ENCODE data around the gene CELF6.

The CELF6 gene

DNA sequence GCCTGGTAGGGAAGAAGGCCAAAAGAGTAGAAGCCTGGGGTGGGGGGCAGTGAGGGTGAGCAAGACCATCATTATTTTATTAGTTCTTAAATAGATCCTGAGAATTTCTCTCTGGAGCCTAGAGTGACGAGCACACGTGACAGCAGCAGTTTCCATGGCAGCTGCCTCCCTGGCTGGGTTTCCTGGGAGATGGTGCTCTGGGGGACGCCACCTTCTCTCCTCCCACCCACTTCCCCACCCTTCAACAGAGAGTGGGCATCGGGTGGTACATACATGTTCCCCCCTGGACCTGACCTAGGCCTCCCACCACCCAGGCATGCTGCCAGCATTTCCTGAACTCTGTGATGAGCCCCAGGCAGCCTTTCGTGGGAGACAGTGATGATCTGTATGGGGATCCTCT is 12.9 kb downstream of the CELF6 start:
- H3K36me3 ChIP-seq (ENCODE audit: control insufficient read depth in 4 of 4, insufficient read depth in 4 of 4, low read length in 3 of 4) = peaks cover 0 to 2% (median 0%) of the 10 kb centered on the region in 4 experiments
- DNase-seq = no peak
- peaks cover 0 to 5% (median 5%) of the 10 kb centered on the region in 4 experiments for H3K4me1 ChIP-seq (ENCODE audit: control extremely low read depth in 1 of 4, control insufficient read depth in 4 of 4, insufficient read depth in 4 of 4, low read length in 3 of 4)
- H3K27me3 ChIP-seq (replicated peaks in 2 of 5; ENCODE audit: control insufficient read depth in 4 of 5, insufficient read depth in 5 of 5, low read length in 4 of 5) = no peaks in the 10 kb centered on the region
- ChIA-PET CTCF (no interaction called here), POLR2A (no interaction called here)
- no peaks in the 10 kb centered on the region for H3K9me3 ChIP-seq (ENCODE audit: control extremely low read depth in 1 of 5, control insufficient read depth in 4 of 5, insufficient read depth in 2 of 5, low read depth in 1 of 5, low read length in 4 of 5)
- 85% methylated on average over 4 of the region's 5 CpGs for WGBS (ENCODE audit: insufficient coverage)
- no peak overlapping the region for H3K4me3 ChIP-seq (ENCODE audit: control insufficient read depth in 1 of 7, extremely low read depth in 1 of 7, insufficient read depth in 4 of 7, low read depth in 2 of 7, low read length in 6 of 7)
- H3K27ac ChIP-seq (ENCODE audit: insufficient read depth in 1 of 2, low read depth in 1 of 2, low read length in 2 of 2, poor library complexity in 1 of 2, severe bottlenecking in 2 of 2) = no peak overlapping the region

DNA sequence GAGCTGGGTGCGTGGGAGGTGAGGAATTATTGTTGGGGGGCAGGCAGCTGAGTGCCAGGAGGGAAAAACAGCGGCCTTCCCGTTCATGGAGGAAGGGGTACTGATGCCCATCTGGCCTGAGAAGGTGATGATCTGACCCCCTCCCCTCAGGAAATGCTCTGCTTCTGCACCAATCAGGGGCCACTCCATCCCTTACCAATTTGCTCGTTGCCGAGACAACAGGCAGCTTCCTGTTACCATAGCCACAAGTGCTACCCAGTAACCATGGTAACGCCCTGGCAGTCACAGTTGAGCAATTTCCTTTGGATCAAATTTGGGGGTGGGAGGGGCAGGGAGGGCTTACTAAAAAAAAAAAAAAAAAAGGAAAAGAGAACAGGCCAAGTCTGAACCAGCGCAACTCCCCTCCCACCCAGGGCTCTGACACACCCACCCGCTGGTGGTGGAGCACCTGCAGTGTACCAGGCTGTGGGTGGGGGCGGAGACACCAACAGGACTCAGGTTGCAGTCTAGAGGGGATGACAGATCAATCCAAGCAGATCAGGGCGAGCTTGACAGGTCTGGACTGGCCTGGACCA is 13.7 kb downstream of the CELF6 start:
- ChIA-PET POLR2A (interaction anchor here (0.6 kb wide), 1 partner anchor 96 kb away, joined by 3 read pairs; no protein-coding TSS in a partner anchor), CTCF (no interaction called here)
- Histone ChIP-seq H3K27ac (ENCODE audit: insufficient read depth in 1 of 2, low read depth in 1 of 2, low read length in 2 of 2, poor library complexity in 1 of 2, severe bottlenecking in 2 of 2) (peak overlapping the region in 1 of 2 experiments; percentile 14), H3K4me3 (ENCODE audit: control insufficient read depth in 1 of 7, extremely low read depth in 1 of 7, insufficient read depth in 4 of 7, low read depth in 2 of 7, low read length in 6 of 7) (no peak overlapping the region), H3K36me3 (ENCODE audit: control insufficient read depth in 4 of 4, insufficient read depth in 4 of 4, low read length in 3 of 4) (peaks cover 0 to 2% (median 0%) of the 10 kb centered on the region in 4 experiments), H3K9me3 (ENCODE audit: control extremely low read depth in 1 of 5, control insufficient read depth in 4 of 5, insufficient read depth in 2 of 5, low read depth in 1 of 5, low read length in 4 of 5) (no peaks in the 10 kb centered on the region), H3K4me1 (ENCODE audit: control extremely low read depth in 1 of 4, control insufficient read depth in 4 of 4, insufficient read depth in 4 of 4, low read length in 3 of 4) (peaks cover 0 to 5% (median 5%) of the 10 kb centered on the region in 4 experiments), H3K27me3 (replicated peaks in 2 of 5; ENCODE audit: control insufficient read depth in 4 of 5, insufficient read depth in 5 of 5, low read length in 4 of 5) (no peaks in the 10 kb centered on the region)
- DNase-seq = peak; percentile 89 to 94 (median 93)
- 53% methylated on average over 5 of the region's 10 CpGs for WGBS (ENCODE audit: insufficient coverage)

DNA sequence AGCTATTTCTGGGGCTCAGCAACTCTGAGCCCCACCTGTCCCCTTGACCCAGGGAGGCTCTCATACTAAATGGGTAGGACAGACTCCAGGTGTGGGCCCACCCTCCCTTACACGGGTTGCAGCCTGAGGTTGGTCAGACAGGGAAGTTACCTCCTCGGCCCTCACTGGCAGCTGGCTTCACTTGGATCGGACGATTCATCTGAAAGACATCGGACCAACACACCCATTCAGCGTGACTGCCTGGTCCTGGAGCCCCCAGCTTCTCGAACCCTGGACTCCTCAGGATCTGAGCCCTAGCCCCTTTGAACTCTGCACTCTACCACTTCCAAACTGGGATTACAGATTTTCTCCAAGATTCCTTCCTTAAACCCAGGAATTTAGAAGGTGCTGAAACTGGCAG is 15.4 kb downstream of the CELF6 start:
- H3K9me3 ChIP-seq (ENCODE audit: control extremely low read depth in 1 of 5, control insufficient read depth in 4 of 5, insufficient read depth in 2 of 5, low read depth in 1 of 5, low read length in 4 of 5) = no peaks in the 10 kb centered on the region
- H3K4me1 ChIP-seq (ENCODE audit: control extremely low read depth in 1 of 4, control insufficient read depth in 4 of 4, insufficient read depth in 4 of 4, low read length in 3 of 4) = peaks cover 0 to 5% (median 5%) of the 10 kb centered on the region in 4 experiments
- no peaks in the 10 kb centered on the region for H3K27me3 ChIP-seq (replicated peaks in 2 of 5; ENCODE audit: control insufficient read depth in 4 of 5, insufficient read depth in 5 of 5, low read length in 4 of 5)
- ChIA-PET POLR2A (no interaction called here), CTCF (interaction anchor here (0.8 to 1.6 kb wide), 3 partner anchors 8 to 33 kb away, joined by 3 to 6 read pairs (median 4); no protein-coding TSS in a partner anchor)
- H3K27ac ChIP-seq (ENCODE audit: insufficient read depth in 1 of 2, low read depth in 1 of 2, low read length in 2 of 2, poor library complexity in 1 of 2, severe bottlenecking in 2 of 2) = no peak overlapping the region
- no peak overlapping the region for H3K4me3 ChIP-seq (ENCODE audit: control insufficient read depth in 1 of 7, extremely low read depth in 1 of 7, insufficient read depth in 4 of 7, low read depth in 2 of 7, low read length in 6 of 7)
- no peak for DNase-seq
- H3K36me3 ChIP-seq (ENCODE audit: control insufficient read depth in 4 of 4, insufficient read depth in 4 of 4, low read length in 3 of 4) = peaks cover 0 to 2% (median 0%) of the 10 kb centered on the region in 4 experiments
- 95% methylated on average over 7 of the region's 7 CpGs for WGBS (ENCODE audit: insufficient coverage)

DNA sequence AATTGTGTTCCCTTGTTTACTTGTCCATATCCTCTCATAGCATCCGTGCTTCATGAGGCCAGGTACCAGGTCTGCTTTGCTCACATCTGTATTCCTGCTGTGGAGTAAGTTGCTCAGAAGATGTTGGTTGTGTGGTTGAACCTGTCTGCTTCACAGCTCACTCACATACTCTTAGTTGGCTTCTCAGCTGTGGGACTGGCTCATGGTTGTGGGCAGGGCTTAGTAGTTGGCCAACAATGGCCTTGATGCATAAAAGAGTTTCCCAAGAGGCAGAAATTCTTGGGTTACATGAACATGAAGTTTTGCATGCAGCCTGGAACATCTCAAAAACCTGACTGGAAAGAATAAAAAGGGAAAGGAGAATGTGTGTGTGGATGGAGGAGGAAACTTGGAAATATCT is 17.0 kb downstream of the CELF6 start:
- Histone ChIP-seq H3K27me3 (replicated peaks in 2 of 5; ENCODE audit: control insufficient read depth in 4 of 5, insufficient read depth in 5 of 5, low read length in 4 of 5) (no peaks in the 10 kb centered on the region), H3K36me3 (ENCODE audit: control insufficient read depth in 4 of 4, insufficient read depth in 4 of 4, low read length in 3 of 4) (peaks cover 0 to 2% (median 0%) of the 10 kb centered on the region in 4 experiments), H3K4me1 (ENCODE audit: control extremely low read depth in 1 of 4, control insufficient read depth in 4 of 4, insufficient read depth in 4 of 4, low read length in 3 of 4) (peaks cover 0 to 5% (median 5%) of the 10 kb centered on the region in 4 experiments), H3K4me3 (ENCODE audit: control insufficient read depth in 1 of 7, extremely low read depth in 1 of 7, insufficient read depth in 4 of 7, low read depth in 2 of 7, low read length in 6 of 7) (no peak overlapping the region), H3K27ac (ENCODE audit: insufficient read depth in 1 of 2, low read depth in 1 of 2, low read length in 2 of 2, poor library complexity in 1 of 2, severe bottlenecking in 2 of 2) (no peak overlapping the region), H3K9me3 (ENCODE audit: control extremely low read depth in 1 of 5, control insufficient read depth in 4 of 5, insufficient read depth in 2 of 5, low read depth in 1 of 5, low read length in 4 of 5) (no peaks in the 10 kb centered on the region)
- ChIA-PET CTCF (no interaction called here), POLR2A (no interaction called here)
- no peak for DNase-seq
- no CpG with 5 or more reads among the region's 1 CpG for WGBS (ENCODE audit: insufficient coverage)

DNA sequence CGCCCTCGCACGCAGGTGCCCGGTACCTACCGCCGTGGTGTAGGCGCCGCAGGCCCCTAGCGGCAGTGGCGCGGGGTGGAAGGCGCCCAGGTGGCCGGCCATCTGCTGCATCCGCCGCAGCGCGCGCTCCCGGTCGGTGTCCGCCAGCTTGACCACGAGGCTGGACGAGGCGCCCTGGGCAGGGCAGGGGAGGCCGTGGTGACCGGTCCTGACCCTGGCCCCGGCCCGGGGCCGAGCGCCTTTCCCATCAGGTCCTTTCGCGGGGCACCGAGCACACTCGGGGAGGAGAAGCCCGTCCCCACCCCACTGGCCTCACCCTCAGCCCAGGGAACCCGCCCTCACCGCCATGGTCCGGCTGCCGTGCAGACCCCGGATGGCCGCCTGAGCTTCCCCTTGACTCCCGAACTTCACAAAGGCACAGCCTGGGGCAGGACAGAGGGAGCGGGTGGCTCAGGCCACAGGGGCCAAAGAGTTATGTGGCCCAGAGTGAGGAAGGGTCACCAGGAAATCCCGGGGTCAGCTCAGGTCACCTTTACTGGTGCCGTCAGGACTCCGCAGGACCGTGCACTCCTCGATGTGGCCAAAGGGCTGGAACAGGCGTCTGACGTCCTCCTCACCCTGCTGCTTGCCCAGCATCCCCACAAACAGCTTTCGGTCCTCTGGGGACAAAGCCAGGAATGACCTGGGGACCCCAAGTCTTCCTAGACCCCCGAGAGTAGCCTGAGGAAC is 30.2 kb downstream of the CELF6 start:
- H3K27me3 ChIP-seq (replicated peaks in 2 of 5; ENCODE audit: control insufficient read depth in 4 of 5, insufficient read depth in 5 of 5, low read length in 4 of 5) = no peaks in the 10 kb centered on the region
- H3K36me3 ChIP-seq (ENCODE audit: control insufficient read depth in 4 of 4, insufficient read depth in 4 of 4, low read length in 3 of 4) = no peaks in the 10 kb centered on the region
- WGBS (ENCODE audit: insufficient coverage) = 98% methylated on average over 47 of the region's 52 CpGs
- ChIA-PET CTCF (interaction anchor here (7.1 kb wide), 1 partner anchor 92 kb away, joined by 82 read pairs; the partner anchor contains the start of gene GRAMD2A), POLR2A (no interaction called here)
- no peak for DNase-seq
- H3K9me3 ChIP-seq (ENCODE audit: control extremely low read depth in 1 of 5, control insufficient read depth in 4 of 5, insufficient read depth in 2 of 5, low read depth in 1 of 5, low read length in 4 of 5) = no peaks in the 10 kb centered on the region
- no peak overlapping the region for H3K27ac ChIP-seq (ENCODE audit: insufficient read depth in 1 of 2, low read depth in 1 of 2, low read length in 2 of 2, poor library complexity in 1 of 2, severe bottlenecking in 2 of 2)
- H3K4me3 ChIP-seq (ENCODE audit: control insufficient read depth in 1 of 7, extremely low read depth in 1 of 7, insufficient read depth in 4 of 7, low read depth in 2 of 7, low read length in 6 of 7) = no peak overlapping the region
- no peaks in the 10 kb centered on the region for H3K4me1 ChIP-seq (ENCODE audit: control extremely low read depth in 1 of 4, control insufficient read depth in 4 of 4, insufficient read depth in 4 of 4, low read length in 3 of 4)

DNA sequence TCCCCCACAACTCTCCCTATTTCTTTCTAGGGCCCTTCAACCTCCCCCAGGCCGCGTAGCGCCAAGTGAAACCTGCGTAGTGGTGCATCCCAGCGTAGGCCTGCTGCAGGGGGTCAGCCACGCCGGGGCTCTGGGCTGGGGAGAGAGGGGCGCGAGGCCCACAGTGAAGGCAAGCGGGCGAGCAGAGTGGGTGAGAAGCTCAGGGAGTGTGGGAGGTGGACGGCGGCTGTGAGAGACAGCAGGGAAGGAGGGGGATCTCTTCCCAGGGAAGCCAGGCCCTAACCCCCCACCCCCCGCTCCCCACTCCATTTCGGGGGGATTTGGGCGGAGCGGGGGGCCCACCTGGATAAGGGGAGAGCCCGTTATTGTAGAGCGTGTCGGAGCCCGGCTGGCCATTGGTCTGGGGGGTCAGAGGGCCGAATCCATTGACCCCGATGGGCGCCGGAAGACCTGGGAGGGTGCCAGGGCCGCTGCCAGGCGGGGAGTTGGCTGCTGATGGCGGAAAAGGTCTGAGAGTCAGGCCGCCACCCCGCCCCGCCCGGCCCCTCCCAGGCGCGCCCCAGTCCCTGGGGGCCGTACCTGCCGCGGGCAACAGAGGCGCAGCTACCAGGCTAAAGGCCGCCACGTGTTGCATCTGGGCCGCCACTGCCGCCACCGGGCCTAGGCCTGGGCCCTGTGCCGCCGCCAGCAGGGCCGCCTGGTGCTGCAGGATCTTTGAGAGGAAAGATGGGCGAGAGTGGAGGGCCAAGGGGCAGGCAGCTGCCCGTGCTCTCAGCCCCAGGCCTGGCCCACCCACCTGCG is 31.0 kb downstream of the CELF6 start:
- 98% methylated on average over 28 of the region's 49 CpGs for WGBS (ENCODE audit: insufficient coverage)
- ChIA-PET POLR2A (no interaction called here), CTCF (interaction anchor here (0.8 to 7.1 kb wide), 3 partner anchors 12 to 91 kb away, joined by 3 to 82 read pairs (median 4); partner anchors contain the start of gene GRAMD2A)

More for the DNA sequence above, 31.0 kb downstream of the CELF6 start:
- no peak for DNase-seq
- no peaks in the 10 kb centered on the region for H3K27me3 ChIP-seq (replicated peaks in 2 of 5; ENCODE audit: control insufficient read depth in 4 of 5, insufficient read depth in 5 of 5, low read length in 4 of 5)
- H3K4me1 ChIP-seq (ENCODE audit: control extremely low read depth in 1 of 4, control insufficient read depth in 4 of 4, insufficient read depth in 4 of 4, low read length in 3 of 4) = no peaks in the 10 kb centered on the region
- no peaks in the 10 kb centered on the region for H3K9me3 ChIP-seq (ENCODE audit: control extremely low read depth in 1 of 5, control insufficient read depth in 4 of 5, insufficient read depth in 2 of 5, low read depth in 1 of 5, low read length in 4 of 5)
- no peak overlapping the region for H3K27ac ChIP-seq (ENCODE audit: insufficient read depth in 1 of 2, low read depth in 1 of 2, low read length in 2 of 2, poor library complexity in 1 of 2, severe bottlenecking in 2 of 2)
- H3K36me3 ChIP-seq (ENCODE audit: control insufficient read depth in 4 of 4, insufficient read depth in 4 of 4, low read length in 3 of 4) = no peaks in the 10 kb centered on the region
- no peak overlapping the region for H3K4me3 ChIP-seq (ENCODE audit: control insufficient read depth in 1 of 7, extremely low read depth in 1 of 7, insufficient read depth in 4 of 7, low read depth in 2 of 7, low read length in 6 of 7)
